ENCODE results near the gene FKBP10.
"Not testable (repeated sequence)": the region's sequence is repeated elsewhere in the genome, so short reads cannot be mapped to it uniquely, and the experiment has no call there.

GRCh38 chr17:41840781-41841180, 28.0 kb downstream of the FKBP10 start:
- not testable (repeated sequence) for TF ChIP-seq CTCF, POLR2A (IDR thresholded peaks at IDR 0.05)

Measured in lower leg skin (tissue), 3 donors.